Measurements from ENCODE around the gene PTGS1.

- TF ChIP-seq CTCF (optimal IDR thresholded peaks at IDR 0.05 in 1 of 3, IDR thresholded peaks at IDR 0.05 in 1 of 3, conservative IDR thresholded peaks at IDR 0.05 in 1 of 3; ENCODE audit: extremely low read depth in 1 of 3, insufficient read depth in 2 of 3, low read length in 3 of 3) (no peak), EZH2 (IDR thresholded peaks at IDR 0.05; ENCODE audit: low read length) (no peak)
These were observed 32.7 kb downstream of the PTGS1 start for GRCh38 chr9:122403381-122404000.
